Measurements from ENCODE around the gene CRYBG3. TPM values are rescaled to one million over a fixed set of nuclear protein-coding genes. Genes with fewer than 3 reads are reported as not detected.

Gene CRYBG3
- total RNA-seq, 3 donors from 2014 or later (not counting 1 experiment from before 2014, with no cell fraction given): 1.1 to 2.4 (median 1.8) TPM

DNA sequence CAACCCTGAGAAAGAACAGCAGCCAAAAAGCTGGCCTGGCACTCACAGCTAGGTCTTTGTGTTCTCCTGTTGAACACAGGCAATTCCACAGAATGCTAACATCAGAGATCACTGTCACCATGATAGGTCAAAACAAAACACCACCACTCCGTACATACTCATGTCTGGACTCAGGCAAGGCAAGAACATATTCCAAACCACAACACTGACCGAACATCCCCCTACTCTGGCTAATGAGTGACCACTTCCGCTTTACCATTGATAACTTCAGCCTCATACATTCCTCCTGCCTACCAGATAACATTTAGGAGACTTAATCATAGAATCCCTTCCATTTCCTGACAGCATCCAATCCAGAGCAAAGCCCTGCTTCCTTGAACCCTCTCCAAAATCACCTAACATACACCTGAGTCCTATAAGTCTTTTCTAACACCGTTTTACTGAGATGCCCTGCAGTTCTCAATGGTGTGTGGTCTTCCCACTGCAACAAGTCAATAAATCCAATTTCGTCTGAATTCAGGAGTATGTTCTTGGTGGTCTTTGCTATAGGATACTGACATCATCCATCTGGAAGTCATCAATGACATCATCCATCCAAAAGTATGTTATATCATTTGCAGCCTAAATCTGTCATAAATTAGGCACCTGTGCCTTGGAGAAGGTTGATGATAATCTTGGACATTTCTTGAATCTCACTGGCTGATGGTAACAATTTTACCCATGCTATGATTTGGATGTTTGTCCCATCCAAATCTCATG lies 126.7 kb downstream of the CRYBG3 start:
- no peak for DNase-seq
- Histone ChIP-seq H3K4me3 (ENCODE audit: low read length) (no peak overlapping the region), H3K9me3 (ENCODE audit: control insufficient read depth, insufficient read depth, low read length) (no peaks in the 10 kb centered on the region), H3K27me3 (ENCODE audit: control insufficient read depth, insufficient read depth, low read length) (no peaks in the 10 kb centered on the region), H3K36me3 (ENCODE audit: control insufficient read depth, insufficient read depth, low read length) (peaks cover 68% of the 10 kb centered on the region), H3K4me1 (ENCODE audit: control insufficient read depth, insufficient read depth, low read length) (no peaks in the 10 kb centered on the region), H3K27ac (ENCODE audit: low read length) (no peak overlapping the region)
- no peak for TF ChIP-seq CTCF (IDR thresholded peaks at IDR 0.05)
- Mint-ChIP-seq H3K27ac (no peak overlapping the region), H3K4me1 (peaks cover 0 to 4% of the 10 kb centered on the region in 2 donors), H3K36me3 (peaks cover 45% of the 10 kb centered on the region), H3K4me3 (no peak overlapping the region), H3K9me3 (no peaks in the 10 kb centered on the region), H3K27me3 (ENCODE audit: low read depth in 2 of 2) (no peaks in the 10 kb centered on the region)
- intact Hi-C loops (cut with micrococcal nuclease): no loop called here
- no peak for ATAC-seq
- 95% methylated on average over 5 of the region's 5 CpGs for WGBS (ENCODE audit: insufficient coverage)

DNA sequence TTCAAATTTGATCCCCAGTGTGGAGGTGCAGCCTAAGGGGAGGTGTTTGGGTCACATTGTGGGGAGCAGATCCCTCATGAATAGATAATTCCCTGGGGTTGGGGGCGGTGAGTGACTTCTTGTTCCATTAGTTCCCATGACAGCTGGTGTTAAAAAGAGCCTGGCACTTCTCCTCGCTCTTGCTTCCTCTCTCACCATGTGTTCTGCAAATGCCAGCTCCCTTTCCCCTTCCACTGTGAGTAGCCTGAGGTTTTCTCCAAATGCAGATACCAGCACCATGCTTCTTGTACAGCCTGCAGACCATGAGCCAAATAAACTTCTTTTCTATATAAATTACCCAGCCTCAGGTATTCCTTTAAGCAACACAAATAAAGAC lies 127.3 kb downstream of the CRYBG3 start:
- Histone ChIP-seq H3K9me3 (ENCODE audit: control insufficient read depth, insufficient read depth, low read length) (no peaks in the 10 kb centered on the region), H3K27ac (ENCODE audit: low read length) (no peak overlapping the region), H3K36me3 (ENCODE audit: control insufficient read depth, insufficient read depth, low read length) (peaks cover 70% of the 10 kb centered on the region), H3K4me3 (ENCODE audit: low read length) (no peak overlapping the region), H3K4me1 (ENCODE audit: control insufficient read depth, insufficient read depth, low read length) (no peaks in the 10 kb centered on the region), H3K27me3 (ENCODE audit: control insufficient read depth, insufficient read depth, low read length) (no peaks in the 10 kb centered on the region)
- ATAC-seq: no peak
- H3K4me3 Mint-ChIP-seq: no peak overlapping the region
- no peaks in the 10 kb centered on the region for H3K27me3 Mint-ChIP-seq (ENCODE audit: low read depth in 2 of 2)
- peaks cover 45% of the 10 kb centered on the region for H3K36me3 Mint-ChIP-seq
- 96% methylated on average over 2 of the region's 2 CpGs for whole genome bisulfite sequencing (ENCODE audit: insufficient coverage)
- H3K27ac Mint-ChIP-seq: no peak overlapping the region
- H3K4me1 Mint-ChIP-seq: peaks cover 0 to 4% of the 10 kb centered on the region in 2 donors
- no peak for TF ChIP-seq CTCF (IDR thresholded peaks at IDR 0.05)
- DNase-seq: no peak
- no peaks in the 10 kb centered on the region for H3K9me3 Mint-ChIP-seq
- intact Hi-C loops (cut with micrococcal nuclease): no loop called here

GRCh38 chr3:97949743-97950142 lies 127.9 kb downstream of the CRYBG3 start:
- ATAC-seq (no peak), DNase-seq (no peak)
- no peak for TF ChIP-seq CTCF (IDR thresholded peaks at IDR 0.05)
- H3K4me3 ChIP-seq (ENCODE audit: low read length): no peak overlapping the region
- no peaks in the 10 kb centered on the region for H3K4me1 ChIP-seq (ENCODE audit: control insufficient read depth, insufficient read depth, low read length)
- no peaks in the 10 kb centered on the region for H3K27me3 Mint-ChIP-seq (ENCODE audit: low read depth in 2 of 2)
- H3K9me3 Mint-ChIP-seq: no peaks in the 10 kb centered on the region
- H3K27ac Mint-ChIP-seq: no peak overlapping the region
- H3K36me3 ChIP-seq (ENCODE audit: control insufficient read depth, insufficient read depth, low read length): peaks cover 64% of the 10 kb centered on the region
- no peaks in the 10 kb centered on the region for H3K9me3 ChIP-seq (ENCODE audit: control insufficient read depth, insufficient read depth, low read length)
- peaks cover 45% of the 10 kb centered on the region for H3K36me3 Mint-ChIP-seq
- no peak overlapping the region for H3K27ac ChIP-seq (ENCODE audit: low read length)
- peaks cover 0 to 4% of the 10 kb centered on the region in 2 donors for H3K4me1 Mint-ChIP-seq
- no peaks in the 10 kb centered on the region for H3K27me3 ChIP-seq (ENCODE audit: control insufficient read depth, insufficient read depth, low read length)
- no peak overlapping the region for H3K4me3 Mint-ChIP-seq
- WGBS (ENCODE audit: insufficient coverage): 91% methylated on average over 5 of the region's 5 CpGs
- intact Hi-C loops (cut with micrococcal nuclease): no loop called here

DNA sequence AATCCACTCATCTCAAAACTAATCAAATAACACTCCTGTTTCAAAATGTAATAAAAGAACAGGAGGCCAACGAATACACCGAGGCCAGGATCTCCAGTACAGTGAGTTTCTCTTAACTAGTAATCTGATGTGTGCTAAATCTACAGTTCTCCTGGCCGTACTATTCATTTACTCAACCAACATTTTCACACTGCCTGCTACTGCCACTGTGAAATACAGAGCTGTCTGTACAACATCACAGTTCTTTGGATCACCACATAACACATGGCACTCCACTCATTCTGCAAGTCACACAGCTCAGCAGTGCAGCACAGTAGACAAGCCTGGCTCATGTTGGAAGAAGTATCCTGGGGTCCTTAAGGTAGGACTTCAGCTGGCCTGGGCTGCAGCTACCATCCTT lies 128.5 kb downstream of the CRYBG3 start:
- Histone ChIP-seq H3K9me3 (ENCODE audit: control insufficient read depth, insufficient read depth, low read length) (no peaks in the 10 kb centered on the region), H3K36me3 (ENCODE audit: control insufficient read depth, insufficient read depth, low read length) (peaks cover 61% of the 10 kb centered on the region), H3K4me1 (ENCODE audit: control insufficient read depth, insufficient read depth, low read length) (no peaks in the 10 kb centered on the region), H3K27me3 (ENCODE audit: control insufficient read depth, insufficient read depth, low read length) (no peaks in the 10 kb centered on the region), H3K27ac (ENCODE audit: low read length) (no peak overlapping the region), H3K4me3 (ENCODE audit: low read length) (no peak overlapping the region)
- ATAC-seq (no peak), DNase-seq (no peak)
- Mint-ChIP-seq H3K27ac (no peak overlapping the region), H3K9me3 (no peaks in the 10 kb centered on the region), H3K4me3 (no peak overlapping the region), H3K4me1 (peaks cover 0 to 4% of the 10 kb centered on the region in 2 donors), H3K27me3 (ENCODE audit: low read depth in 2 of 2) (no peaks in the 10 kb centered on the region), H3K36me3 (peaks cover 42% of the 10 kb centered on the region)
- intact Hi-C loops (cut with micrococcal nuclease): no loop called here
- TF ChIP-seq CTCF (IDR thresholded peaks at IDR 0.05): no peak
- 78% methylated on average over 3 of the region's 3 CpGs for WGBS (ENCODE audit: insufficient coverage)
